Measurements from ENCODE around the gene PLCB3. TPM values are rescaled to one million over a fixed set of nuclear protein-coding genes. Genes with fewer than 3 reads are reported as not detected.

PLCB3 gene
- total and polyA plus RNA-seq, 10 of the 15 experiments (the other 5 are each of a cell fraction or from before 2014, with no cell fraction given): 0.03 to 10.3 (median 3.3) TPM

- TF ChIP-seq NKRF (conservative IDR thresholded peaks at IDR 0.05): no peak
- TF ChIP-seq MYC (IDR thresholded peaks at IDR 0.05; ENCODE audit: insufficient read depth, insufficient read length, insufficient replicate concordance, low read length, severe bottlenecking): no peak
Measured at GRCh38 chr11:64239662-64240434, 11.5 kb upstream of the PLCB3 start (continued).

GRCh38 chr11:64240435-64241240 lies 10.7 kb upstream of the PLCB3 start, which contains the start of gene FKBP2:
Gene FKBP2 (plus strand): TSS chr11:64241095. CDS start chr11:64242388, 1,293 bp downstream.
- ATAC-seq (peak; percentile 70), FAIRE-seq (peak; percentile 27), DNase-seq (ENCODE audit: low read depth, low spot score) (peak; percentile 87)
- ChIA-PET POLR2A (interaction anchor here (0.5 to 7.4 kb wide), 26 partner anchors 9 to 1569 kb away, joined by 3 to 77 read pairs (median 6); partner anchors contain the start of genes BAD, CATSPERZ, DNAJC4 and ESRRA), RAD21 (ENCODE audit: unreplicated experiment) (interaction anchor here (0.7 to 8.6 kb wide), 11 partner anchors 10 to 77 kb away, joined by 3 to 104 read pairs (median 5); partner anchors contain the start of genes CATSPERZ, FERMT3, NUDT22 and PLCB3), CTCF (interaction anchor here (0.6 to 6.2 kb wide), 12 partner anchors 10 to 77 kb away, joined by 3 to 31 read pairs (median 4); partner anchors contain the start of genes NUDT22, PLCB3, PRDX5 and TRMT112), SMC1A (ENCODE audit: uncharacterized antibody, unreplicated experiment) (interaction anchor here (0.9 to 5.0 kb wide), 4 partner anchors 14 to 64 kb away, joined by 3 to 40 read pairs (median 4); partner anchors contain the start of genes FERMT3, NUDT22 and TRPT1)
- Histone ChIP-seq H3K4me1 (ENCODE audit: control insufficient read depth, insufficient read depth, low read length) (peaks cover 41% of the 10 kb centered on the region), H3K9me3 (replicated peaks; ENCODE audit: control insufficient read depth, insufficient read depth, low read length) (no peaks in the 10 kb centered on the region), H3K36me3 (ENCODE audit: control insufficient read depth in 2 of 2, insufficient read depth in 2 of 2, low read length in 1 of 2) (peaks cover 0 to 15% of the 10 kb centered on the region in 2 experiments; a peak in 2 of 4 replicates), H3K27ac (ENCODE audit: control insufficient read depth, insufficient read depth) (peak within 1 kb of the TSS; percentile 92), H3K4me2 (ENCODE audit: control insufficient read depth, insufficient read depth) (peak within 1 kb of the TSS; percentile 90), H3K4me3 (peak within 1 kb of the TSS; percentile 89), H3K27me3 (replicated peaks in 1 of 2; ENCODE audit: control insufficient read depth in 2 of 2, insufficient read depth in 2 of 2, low read length in 1 of 2) (no peaks in the 10 kb centered on the region), H3K79me2 (ENCODE audit: control insufficient read depth, insufficient read depth, low read length) (peaks cover 32% of the 10 kb centered on the region), H2AFZ (ENCODE audit: control insufficient read depth, low read depth, low read length) (peak within 1 kb of the TSS; percentile 82), H4K20me1 (ENCODE audit: control insufficient read depth, insufficient read depth) (no peaks in the 10 kb centered on the region), H3K9ac (ENCODE audit: control insufficient read depth, insufficient read depth, low read length) (peak within 1 kb of the TSS; percentile 87)
- BruUV-seq (replicated peaks): TSS peak; percentile 95
- 1% methylated on average over 50 of the region's 58 CpGs for WGBS (ENCODE audit: insufficient coverage, insufficient replicate concordance, low lambda C conversion rate, missing lambda C conversion rate)
- intact Hi-C loops (cut with micrococcal nuclease; ENCODE audit: unreplicated experiment): loop anchor here (2.0 kb wide), 2 partner anchors 36 to 64 kb away; partner anchors contain the start of gene ESRRA
- in situ Hi-C loops (cut with MboI): loop anchor here (25.0 kb wide), 1 partner anchor 1622 kb away; the partner anchor contains the start of genes CFL1, EFEMP2 and MUS81
- TF ChIP-seq CBX5 (IDR thresholded peaks at IDR 0.05; ENCODE audit: low read depth): no peak
- peak; percentile 95 for TF ChIP-seq POLR2AphosphoS5 (IDR thresholded peaks at IDR 0.05; ENCODE audit: low read length)
- TF ChIP-seq SP1 (IDR thresholded peaks at IDR 0.05; ENCODE audit: low read depth, low read length): peak; percentile 54
- peak; percentile 89 for TF ChIP-seq SMAD5 (IDR thresholded peaks at IDR 0.05; ENCODE audit: low read depth)
- peak; percentile 73 for TF ChIP-seq IKZF1 (conservative IDR thresholded peaks at IDR 0.05)
- peak; percentile 10; the same call in 1 of the 2 replicates for TF ChIP-seq HDGF (IDR thresholded peaks at IDR 0.05)
- peak; percentile 77 for TF ChIP-seq YY1 (IDR thresholded peaks at IDR 0.05; ENCODE audit: low read depth, low read length)
- TF ChIP-seq SMAD1 (IDR thresholded peaks at IDR 0.05; ENCODE audit: low read depth, partially characterized antibody): peak; percentile 73
- 0 out of 2 replicates have a peak, but pooled peaks have one; percentile 5 for TF ChIP-seq SPI1 (IDR thresholded peaks at IDR 0.05; ENCODE audit: borderline replicate concordance, insufficient read depth, low read depth, low read length)
- TF ChIP-seq TBL1XR1 (IDR thresholded peaks at IDR 0.05; ENCODE audit: low read depth, low read length): peak; percentile 43
- TF ChIP-seq NFYB (IDR thresholded peaks at IDR 0.05; ENCODE audit: insufficient read depth, low read depth, low read length): peak; percentile 72; the same call in 1 of the 2 replicates
- peak; percentile 59; the same call in 1 of the 2 replicates for TF ChIP-seq RELB (IDR thresholded peaks at IDR 0.05; ENCODE audit: low read depth)
- TF ChIP-seq NR2C1 (IDR thresholded peaks at IDR 0.05): peak; percentile 74
- no peak for TF ChIP-seq BCL11A (IDR thresholded peaks at IDR 0.05; ENCODE audit: low read depth, low read length)
